Measurements from ENCODE around the gene RALGPS1. TPM values are rescaled to one million over a fixed set of nuclear protein-coding genes. Genes with fewer than 3 reads are reported as not detected.

The RALGPS1 gene, protein sequence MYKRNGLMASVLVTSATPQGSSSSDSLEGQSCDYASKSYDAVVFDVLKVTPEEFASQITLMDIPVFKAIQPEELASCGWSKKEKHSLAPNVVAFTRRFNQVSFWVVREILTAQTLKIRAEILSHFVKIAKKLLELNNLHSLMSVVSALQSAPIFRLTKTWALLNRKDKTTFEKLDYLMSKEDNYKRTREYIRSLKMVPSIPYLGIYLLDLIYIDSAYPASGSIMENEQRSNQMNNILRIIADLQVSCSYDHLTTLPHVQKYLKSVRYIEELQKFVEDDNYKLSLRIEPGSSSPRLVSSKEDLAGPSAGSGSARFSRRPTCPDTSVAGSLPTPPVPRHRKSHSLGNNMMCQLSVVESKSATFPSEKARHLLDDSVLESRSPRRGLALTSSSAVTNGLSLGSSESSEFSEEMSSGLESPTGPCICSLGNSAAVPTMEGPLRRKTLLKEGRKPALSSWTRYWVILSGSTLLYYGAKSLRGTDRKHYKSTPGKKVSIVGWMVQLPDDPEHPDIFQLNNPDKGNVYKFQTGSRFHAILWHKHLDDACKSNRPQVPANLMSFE
- 30.6 TPM for polyA plus RNA-seq (ENCODE audit: insufficient read length)
- long read RNA-seq, donor 1, full-length matches to known transcripts, result 1 of 13 reads
- long read RNA-seq, donor 1, partial matches to known transcripts, result 12 of 13 reads
- long read RNA-seq, donor 1, other reads (novel, unspliced or antisense), result 0 of 13 reads
- long read RNA-seq, donor 2, full-length matches to known transcripts, result 1 of 1 reads
- long read RNA-seq, donor 2, partial matches to known transcripts, result 0 of 1 reads
- long read RNA-seq, donor 2, other reads (novel, unspliced or antisense), result 0 of 1 reads
- long read RNA-seq, donor 3, partial matches to known transcripts, result 12 of 12 reads
- long read RNA-seq, donor 3, other reads (novel, unspliced or antisense), result 0 of 12 reads
- long read RNA-seq, donor 4, result 0 reads
- long read RNA-seq, donor 5, result 0 reads
- long read RNA-seq, donor 6, partial matches to known transcripts, result 9 of 9 reads
- long read RNA-seq, donor 6, other reads (novel, unspliced or antisense), result 0 of 9 reads
- long read RNA-seq, donor 7, result 0 reads
- long read RNA-seq, donor 8, result 0 reads

DNA sequence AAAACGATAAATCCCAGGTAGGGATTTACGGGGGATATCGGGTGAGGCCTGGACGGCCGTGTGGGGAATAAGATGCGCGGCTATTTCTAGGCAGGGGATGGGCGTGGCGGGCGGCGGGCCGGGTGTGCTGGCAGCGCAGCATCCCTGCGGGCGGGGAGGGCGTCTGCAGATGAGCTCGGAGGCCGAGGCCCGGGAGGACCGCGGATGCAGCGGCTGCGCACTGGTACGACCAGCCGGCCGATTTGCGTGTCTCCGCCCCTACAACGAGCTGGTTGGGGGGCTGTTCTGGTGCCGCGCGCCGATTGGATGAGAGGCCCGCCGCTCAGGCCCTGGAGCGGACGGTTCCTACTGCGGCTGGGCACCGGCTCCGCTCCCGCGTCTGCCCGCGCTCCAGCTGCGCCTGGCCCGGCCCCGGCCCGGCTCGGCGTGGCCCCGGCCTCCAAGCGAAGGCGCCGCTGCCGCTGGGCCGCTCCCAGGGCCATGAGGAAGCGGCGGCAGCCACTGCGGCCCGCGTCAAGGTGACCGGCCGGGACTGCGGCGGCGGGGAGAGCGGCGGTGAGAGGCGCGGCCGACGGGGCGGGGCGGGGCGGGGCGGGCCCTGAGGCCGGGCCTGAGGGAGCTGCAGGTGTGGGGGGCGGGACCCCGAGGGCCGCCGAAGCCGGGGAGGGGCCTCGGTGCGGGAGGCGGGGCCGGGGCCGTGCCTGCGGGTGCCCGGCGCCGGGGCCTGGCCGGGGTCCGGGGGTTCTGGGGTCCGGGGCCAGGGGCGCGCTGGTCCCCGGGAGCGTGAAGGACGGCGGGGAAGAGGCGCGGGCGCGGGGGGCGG, at the start of gene RALGPS1:
Gene RALGPS1 (plus strand): TSS at position 325 of the 823 bp plus-strand sequence. CDS start 47,508 bp downstream, outside the sequence.
- peak; percentile 91 for DNase-seq

DNA sequence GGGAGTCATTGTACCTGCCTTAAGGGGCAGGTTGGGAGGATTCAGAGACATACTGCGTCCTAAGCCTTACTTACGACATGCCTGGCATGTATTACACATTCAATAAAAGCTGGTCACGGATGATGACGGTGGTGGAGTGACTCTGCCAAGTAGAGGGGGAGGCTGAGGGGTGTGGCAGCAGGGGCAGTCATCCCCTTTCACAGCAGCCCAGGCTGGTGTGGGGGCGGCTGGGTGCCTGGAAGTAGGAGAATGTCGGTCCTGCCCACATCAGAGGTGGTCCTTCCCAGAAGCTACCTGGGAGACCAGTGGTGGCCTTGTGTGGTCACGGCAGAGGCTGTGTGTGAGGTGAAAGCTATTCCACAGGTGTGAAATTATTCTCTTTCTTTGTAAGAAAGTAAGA, 45.2 kb upstream of the RALGPS1 start:
- no peak for DNase-seq

DNA sequence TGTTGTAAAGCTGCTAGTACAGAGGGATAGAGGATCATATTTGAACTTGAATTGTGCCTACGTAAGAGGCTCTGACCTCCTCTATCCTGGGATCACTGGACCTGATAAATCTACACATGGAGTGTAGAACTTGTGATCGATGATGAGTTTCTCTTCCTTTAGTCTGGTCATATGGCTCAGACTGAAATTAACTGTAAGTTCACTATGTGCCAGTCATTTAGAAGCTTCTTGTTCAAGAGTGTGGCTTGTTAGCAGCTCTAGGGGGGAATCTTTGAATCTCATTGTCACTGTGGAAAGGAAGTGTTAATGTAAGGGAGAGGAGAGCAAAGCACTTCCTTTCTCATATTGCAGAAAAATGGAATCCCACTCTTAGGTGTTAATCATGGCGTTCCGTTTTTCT, 42.1 kb upstream of the RALGPS1 start:
- no peak for DNase-seq

DNA sequence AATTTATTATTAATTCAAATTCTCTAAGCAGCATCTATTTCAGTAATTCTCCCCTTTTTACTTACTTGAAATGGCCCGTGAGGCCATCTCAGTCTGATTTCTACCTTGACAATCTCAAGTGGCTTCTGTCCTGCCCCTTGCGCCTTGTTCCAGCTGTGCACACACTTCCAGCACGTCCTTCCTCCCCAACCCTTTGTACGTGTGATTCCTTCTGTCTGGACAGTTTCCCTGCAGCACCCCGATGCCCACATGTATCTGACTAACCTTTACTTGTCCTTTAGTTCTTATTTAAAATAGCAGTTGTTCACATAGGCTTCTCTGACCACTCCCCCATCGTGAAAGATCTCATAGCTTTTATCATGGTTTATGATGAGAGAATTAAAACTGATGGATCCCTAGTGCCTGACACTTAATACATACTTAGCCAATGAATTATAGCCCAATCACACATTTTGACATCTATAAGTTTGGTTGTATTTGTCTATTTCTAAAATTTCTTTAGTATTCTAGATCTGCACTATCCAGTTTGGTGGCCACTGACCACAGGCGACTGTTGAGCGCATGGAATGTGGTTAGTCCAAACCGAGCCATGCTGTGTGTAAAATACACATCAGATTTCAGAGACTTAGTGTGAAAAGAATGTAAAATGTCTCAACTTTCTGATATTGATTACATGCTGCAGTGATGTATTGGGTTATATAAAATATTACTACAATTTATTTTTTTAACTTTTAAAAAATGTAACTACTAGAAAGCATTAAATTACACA, 39.9 kb upstream of the RALGPS1 start:
- no peak for DNase-seq

DNA sequence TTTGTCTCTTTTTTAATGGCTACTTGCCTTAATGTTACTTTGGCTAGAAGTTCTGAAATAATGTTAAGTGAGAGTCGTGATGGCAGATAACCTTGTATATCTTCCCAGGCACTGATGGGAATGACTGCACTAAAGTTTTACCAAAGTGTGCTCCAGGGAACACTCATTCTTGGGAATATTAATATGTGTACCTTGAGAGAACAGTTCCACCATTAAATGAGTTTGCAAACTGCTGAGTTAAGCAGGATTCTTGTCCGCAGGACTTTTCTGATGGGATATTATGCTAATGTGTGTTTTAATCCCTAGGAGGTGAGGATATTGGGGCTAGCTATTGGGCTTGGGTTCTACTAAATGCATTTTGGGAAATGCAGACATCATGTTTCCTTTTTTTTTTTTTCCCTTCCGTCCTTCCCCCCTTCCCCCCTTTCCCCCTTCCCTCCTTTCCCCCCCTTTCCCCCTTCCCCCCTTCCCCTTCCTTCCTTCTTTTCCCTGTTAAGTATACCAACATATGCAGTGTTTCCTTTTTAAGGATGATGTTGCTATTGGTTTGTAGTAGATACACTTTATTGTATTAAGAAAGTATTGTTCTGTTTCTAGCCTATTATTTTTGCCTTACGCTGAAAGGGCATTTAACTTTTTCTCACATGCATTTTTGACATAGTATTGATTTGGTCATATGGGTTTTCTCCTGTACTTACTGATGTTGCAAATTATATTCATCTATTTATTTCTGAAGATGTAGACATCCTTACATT, 38.6 kb upstream of the RALGPS1 start:
- DNase-seq, result no peak

DNA sequence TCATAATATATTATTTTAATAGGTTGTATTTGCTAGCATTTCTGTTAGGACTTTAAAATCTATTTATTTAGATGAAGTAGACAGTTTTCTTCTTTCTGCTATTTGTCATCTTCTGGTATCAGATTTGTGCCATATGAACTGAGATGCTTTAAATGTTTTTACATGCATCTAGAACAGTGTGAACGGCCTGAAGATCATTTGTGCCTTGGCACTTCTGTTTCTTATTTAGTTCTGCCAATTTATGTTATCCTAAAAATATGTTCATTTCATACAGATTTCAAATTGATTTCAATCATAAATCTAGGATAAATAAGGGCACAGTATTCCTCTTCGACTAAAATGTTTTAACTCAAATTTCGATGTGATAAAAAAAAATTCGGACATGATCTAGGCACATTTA, 38.1 kb upstream of the RALGPS1 start:
- DNase-seq, result no peak

DNA sequence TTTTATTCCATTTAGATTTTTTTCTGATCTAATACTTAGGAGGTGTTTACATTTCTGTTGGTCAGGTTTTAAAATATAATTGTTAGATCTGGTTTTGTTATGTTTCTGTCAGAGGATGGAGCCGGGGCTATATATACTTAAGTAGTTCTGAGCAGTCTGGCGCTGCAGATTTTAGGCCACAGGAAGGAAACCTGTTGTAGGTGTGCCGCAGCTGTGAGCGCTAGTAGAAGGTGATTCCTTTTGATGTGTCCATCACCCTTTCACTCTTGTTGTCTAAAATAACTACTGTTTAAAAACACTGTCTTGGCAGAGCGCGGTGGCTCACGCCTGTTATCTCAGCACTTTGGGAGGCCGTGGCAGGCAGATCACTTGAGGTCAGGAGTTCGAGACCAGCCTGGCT, 37.2 kb upstream of the RALGPS1 start:
- no peak for DNase-seq

DNA sequence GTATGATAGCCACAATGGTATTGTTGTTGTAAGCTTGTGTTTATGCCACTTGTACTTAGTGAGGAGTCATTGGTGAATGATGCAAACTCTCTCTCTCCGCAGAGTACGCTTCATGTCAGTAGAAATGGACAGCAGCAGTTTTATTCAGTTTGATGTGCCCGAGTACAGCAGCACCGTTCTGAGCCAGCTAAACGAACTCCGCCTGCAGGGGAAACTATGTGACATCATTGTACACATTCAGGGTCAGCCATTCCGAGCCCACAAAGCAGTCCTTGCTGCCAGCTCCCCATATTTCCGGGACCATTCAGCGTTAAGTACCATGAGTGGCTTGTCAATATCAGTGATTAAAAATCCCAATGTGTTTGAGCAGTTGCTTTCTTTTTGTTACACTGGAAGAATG, 35.3 kb upstream of the RALGPS1 start:
- no peak for DNase-seq

DNA sequence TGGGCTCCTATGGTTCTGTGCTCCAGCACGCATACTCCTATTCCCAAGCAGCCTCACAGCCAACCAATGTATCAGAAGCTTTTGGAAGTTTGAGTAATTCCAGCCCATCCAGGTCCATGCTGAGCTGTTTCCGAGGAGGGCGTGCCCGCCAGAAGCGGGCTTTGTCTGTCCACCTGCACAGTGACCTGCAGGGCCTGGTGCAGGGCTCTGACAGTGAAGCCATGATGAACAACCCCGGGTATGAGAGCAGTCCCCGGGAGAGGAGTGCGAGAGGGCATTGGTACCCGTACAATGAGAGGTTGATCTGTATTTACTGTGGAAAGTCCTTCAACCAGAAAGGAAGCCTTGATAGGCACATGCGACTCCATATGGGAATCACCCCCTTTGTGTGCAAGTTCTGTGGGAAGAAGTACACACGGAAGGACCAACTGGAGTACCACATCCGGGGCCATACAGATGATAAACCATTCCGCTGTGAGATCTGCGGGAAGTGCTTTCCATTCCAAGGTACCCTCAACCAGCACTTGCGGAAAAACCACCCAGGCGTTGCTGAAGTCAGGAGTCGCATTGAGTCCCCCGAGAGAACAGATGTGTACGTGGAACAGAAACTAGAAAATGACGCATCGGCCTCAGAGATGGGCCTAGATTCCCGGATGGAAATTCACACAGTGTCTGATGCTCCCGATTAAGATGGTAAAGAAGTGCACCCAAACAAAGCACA, 34.2 kb upstream of the RALGPS1 start:
- no peak for DNase-seq

DNA sequence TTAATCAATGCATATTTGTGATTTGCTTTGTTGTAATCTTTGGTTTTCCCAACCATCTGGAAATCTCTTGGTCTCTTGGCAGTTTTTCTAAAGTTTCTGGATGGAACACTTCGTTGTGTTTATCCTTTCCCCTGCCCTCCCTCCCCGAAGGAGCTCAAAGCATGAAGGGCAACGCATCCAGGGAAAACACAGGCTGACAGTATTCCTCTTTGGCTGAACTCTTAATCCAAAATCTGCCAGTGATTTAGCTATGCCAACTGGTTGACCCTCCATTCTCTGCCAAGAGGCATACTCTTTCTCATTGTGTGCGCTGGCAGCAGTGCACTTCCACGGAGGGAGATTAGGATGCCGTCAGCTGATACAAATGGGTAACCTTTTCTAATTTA, 33.6 kb upstream of the RALGPS1 start:
- no peak for DNase-seq

DNA sequence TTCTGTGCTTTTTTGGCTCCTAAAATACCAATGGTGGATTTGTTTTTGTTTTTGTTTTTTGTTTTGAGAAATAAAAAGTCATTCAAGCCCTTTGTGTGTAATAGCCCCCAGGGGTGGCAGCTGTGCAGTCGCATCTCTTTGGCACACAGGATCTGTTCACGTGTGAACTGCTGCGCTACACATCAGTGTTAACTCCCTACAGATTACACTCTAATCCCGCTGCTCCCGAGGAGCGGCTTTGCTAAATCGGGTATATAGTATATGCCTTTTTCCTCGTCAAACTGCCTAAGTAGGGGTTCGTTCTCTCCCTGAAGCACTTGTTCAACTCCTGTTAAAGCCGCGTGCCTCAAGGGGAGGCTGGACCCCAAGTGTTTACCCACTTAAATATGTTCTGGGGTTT, 31.8 kb upstream of the RALGPS1 start:
- DNase-seq, result no peak

DNA sequence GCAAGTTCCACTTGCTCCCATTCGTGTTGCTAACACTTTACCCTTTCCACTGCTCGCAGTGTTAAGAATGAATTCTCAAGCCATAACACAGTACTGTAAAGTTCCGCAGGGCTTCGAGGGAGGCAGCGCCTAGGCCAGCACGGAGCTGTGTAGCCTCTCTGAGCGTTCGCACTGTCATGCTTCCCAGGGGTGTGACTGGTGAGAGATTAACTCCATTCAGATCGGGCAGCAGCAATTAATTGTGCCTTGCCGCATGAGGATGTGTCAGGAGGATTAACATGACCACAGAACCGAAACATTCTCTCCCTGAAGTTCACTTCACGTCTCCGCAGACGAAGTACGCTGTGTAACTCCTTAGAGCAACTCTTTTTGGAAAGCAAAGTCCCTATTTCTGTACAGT, 30.9 kb upstream of the RALGPS1 start:
- no peak for DNase-seq

DNA sequence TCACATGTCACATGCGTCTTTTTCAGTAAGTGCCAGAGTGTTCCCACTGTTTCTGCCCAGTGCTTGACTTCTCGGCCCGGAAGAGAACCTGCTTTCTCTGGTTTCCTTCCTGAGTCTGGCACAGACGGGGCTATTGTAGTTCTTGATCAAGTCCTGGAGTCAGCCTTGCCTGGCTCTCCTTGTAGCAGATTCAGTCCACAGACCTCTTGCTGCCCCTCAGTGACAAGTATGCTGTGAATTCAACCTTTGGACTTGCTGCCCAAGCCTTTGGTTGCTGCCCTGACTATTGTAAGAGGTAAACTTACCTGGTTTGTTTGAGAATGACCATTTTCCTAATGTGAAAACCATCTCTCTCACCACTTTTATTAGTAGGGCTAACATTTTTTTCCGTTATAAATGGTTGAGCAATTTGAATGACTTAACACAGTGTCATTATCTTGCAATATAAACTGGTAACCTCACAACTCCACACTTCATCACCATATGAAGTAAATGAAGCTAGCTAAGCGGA, 29.4 kb upstream of the RALGPS1 start:
- no peak for DNase-seq

DNA sequence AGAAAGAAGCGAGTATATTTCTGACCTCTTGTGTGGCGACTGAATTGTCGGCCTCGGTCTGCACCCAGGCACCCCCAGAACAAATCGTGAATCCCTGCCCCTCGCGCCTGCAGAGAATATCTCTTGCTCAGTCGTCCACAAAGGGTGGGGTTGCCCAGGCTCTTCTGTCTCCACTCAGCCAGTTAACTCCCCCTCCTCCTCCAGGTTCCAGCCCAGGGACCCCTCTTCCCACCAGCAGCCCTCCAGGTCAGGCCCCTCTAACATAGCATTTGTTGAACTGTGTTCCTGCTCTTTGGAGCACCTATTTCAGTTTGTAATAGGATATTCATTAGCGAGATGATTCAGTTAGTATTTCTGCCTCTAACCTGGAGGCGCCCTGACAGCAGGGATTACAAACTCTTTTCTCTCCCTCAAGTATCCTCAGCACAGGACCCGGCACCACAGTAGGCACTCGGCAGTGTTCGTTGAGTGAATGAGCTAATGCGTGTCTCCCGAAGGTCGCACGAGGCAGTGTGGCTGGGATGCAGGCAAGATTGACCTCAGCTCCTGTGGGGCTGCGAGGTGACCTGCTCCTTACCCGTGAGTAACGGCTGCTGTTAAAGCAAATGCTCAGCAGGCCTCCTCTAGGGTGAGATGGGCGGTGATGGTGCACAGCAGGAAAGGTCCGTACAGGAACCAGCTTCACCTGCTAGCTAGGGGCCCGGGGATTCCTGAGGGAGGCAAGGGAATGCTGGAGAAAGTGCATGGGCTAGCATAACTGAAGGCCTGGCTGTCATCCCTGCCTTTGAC, 28.4 kb upstream of the RALGPS1 start:
- DNase-seq, result no peak

DNA sequence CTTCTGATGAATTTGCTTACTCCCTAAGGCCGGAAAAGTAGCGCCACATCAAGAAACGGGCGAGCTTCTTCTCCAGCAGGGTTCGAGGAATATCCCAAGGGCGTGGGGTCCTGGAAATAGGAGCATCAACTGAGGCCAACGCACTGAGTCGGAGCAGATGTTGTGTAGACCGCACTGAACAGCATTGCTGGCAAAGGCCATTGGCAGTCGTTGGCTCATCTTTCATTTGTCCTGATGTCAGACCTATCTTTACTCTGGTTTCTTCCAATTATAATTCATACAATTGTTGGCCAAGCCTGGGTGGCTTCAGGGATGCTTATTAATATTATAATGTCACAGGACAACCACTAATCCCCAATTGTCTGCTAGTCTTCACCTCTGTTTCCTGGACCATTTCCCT, 27.7 kb upstream of the RALGPS1 start:
- no peak for DNase-seq

DNA sequence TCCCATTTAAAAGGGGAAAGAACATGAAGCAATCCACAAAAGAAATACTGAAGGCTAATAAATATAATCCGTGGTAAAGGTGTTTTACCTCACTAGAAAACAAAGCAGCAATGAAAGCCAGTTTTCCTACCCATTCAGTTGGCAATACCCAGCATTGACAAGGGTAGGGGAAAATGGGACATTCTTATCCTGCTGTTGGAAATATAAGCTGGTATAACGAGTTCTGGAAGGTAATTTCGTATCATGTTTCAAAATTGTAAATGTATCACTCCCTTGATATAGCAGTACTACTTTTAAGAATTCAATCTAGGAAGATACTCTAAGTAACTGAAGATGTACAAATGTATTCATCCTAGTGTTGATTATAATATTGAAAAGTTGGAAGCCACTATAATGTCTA, 22.9 kb upstream of the RALGPS1 start:
- no peak for DNase-seq

DNA sequence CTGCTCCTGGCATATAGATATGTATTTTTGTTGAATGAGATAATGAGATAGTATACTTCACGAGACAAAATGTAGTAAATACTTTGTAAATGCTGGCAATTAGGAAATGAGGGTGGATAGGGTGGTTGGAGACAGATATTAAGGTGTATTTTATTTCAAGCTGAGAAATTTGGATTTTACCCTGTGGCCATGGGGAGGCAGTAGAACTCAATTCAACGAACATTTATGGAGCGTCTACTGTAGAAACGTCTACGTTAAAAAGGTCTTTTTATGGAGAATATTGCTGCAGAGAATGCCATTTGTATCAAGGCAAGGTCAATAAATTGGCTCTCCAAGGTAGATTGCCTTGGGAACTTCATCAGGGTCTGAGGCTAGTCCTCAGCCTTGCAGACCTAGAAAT, 21.5 kb upstream of the RALGPS1 start:
- DNase-seq, result no peak

DNA sequence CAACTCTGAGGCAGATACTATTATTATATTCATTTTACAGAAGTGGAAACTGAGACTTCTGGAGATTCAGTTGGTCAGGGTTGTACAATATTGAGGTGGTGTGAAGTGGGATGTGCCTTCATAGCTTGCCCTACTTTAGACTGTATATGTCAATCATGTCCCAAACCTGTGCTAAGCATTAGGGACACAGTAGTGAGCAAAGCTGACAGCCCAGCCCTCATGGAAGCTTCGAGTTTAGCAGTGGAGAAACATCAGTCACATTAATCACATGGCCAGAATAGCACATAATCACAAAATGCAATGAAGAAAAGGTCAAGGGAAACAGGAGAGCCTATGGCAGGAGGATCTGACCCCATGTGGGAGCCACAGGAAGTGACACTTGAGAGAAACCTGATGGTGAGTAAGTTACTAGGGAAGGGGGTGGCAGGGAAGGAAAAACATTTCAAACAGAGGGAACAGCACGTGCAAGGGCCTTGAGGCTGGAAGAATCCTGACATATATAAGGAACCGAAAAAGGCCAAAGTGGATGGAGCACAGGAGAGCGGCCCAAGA, 20.5 kb upstream of the RALGPS1 start:
- no peak for DNase-seq

Measured in left kidney (tissue), 8 donors.